GOT3 (cell line): ENCODE measurements around the gene DHX8.
A peak's percentile ranks its signal among the peaks of the same experiment; 100 is the strongest.
"Not testable (repeated sequence)": the region's sequence is repeated elsewhere in the genome, so short reads cannot be mapped to it uniquely, and the experiment has no call there.

ENCODE experiments used
- DNase-seq: peaks from one replicate; lab custom pipeline; 2025; ENCODE audit warnings: mixed read lengths; lab: John Stamatoyannopoulos, UW

DHX8 gene

GRCh38 chr17:43483674-43484551 is at the start of gene DHX8:
Gene DHX8, plus strand, starts transcription at chr17:43483975. Its CDS starts 63 bp downstream, at chr17:43484038.
- peak; percentile 93 for DNase-seq

- DNase-seq, result no peak
These were observed 48.9 kb upstream of the DHX8 start for GRCh38 chr17:43434902-43435319.

GRCh38 chr17:43437756-43438155 is 46.0 kb upstream of the DHX8 start:
- DNase-seq, result no peak

DNA sequence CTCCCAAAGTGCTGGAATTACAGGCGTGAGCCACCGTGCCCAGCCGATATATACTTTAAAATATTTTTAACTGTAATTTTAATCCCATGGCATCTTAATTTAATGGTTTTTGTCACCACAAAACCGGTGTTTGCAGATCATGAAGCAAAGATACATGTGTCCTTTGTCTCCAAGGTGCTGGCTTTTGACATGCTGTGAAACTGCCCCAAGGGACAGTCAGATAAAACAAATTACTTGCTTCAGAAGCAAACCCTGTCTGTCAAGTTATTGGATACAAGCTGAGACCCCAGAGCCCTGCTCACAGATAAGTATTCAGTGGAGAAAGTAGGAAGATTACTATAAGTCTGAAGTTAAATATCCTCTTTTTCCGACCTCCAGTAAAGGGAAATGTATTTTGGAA is 45.1 kb upstream of the DHX8 start:
- DNase-seq, result no peak

GRCh38 chr17:43439041-43439440 is 44.7 kb upstream of the DHX8 start:
- DNase-seq, result no peak

- no peak for DNase-seq
These were observed 41.1 kb upstream of the DHX8 start for GRCh38 chr17:43442711-43443110.

- DNase-seq, result no peak
These were observed 40.4 kb upstream of the DHX8 start for GRCh38 chr17:43443381-43443780.

- no peak for DNase-seq
These were observed 39.4 kb upstream of the DHX8 start for GRCh38 chr17:43444223-43445008.

DNA sequence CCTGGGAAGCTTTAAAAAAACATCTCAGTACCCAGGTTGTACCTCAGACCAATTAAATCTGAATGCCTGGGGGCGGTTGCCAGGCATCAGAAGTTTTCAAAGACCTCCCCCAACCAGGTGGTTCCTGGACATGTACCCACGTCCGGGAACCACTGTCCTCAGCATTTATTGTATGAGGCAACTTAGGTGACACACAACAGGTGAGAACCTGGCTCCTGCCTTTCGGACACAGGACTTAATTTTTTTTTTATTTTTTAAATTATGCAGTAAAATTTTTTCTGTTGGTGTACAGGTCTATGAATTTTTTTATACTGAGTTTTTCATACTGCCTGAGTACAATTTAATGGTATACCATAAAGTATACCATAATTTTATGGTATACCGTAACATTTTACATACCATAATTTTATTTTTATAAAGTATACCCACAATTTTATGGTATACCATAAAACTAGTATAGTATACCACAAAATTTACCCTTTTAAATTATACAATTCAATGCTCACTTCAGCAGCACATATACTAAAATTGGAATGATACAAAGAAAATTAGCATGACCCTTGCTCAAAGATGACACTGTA is 38.7 kb upstream of the DHX8 start:
- DNase-seq, result no peak

DNA sequence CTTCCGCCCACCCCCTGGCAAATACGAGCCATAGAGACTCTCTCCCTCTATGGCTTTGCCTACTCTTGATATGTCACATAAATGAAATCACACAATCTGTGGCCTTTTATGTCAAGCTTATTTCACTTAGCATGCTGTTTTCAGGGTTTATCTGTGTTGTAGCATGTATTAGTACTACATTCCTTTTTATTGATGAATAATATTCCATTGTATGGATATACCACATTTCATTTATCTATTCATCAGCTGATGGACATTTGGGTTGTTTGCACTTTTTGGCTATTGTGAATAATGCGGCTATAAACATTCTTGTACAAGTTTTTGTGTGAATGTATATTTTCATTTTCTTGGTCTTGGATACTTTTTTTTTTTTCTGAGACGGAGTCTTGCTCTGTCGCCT is 37.0 kb upstream of the DHX8 start:
- DNase-seq, result no peak

DNA sequence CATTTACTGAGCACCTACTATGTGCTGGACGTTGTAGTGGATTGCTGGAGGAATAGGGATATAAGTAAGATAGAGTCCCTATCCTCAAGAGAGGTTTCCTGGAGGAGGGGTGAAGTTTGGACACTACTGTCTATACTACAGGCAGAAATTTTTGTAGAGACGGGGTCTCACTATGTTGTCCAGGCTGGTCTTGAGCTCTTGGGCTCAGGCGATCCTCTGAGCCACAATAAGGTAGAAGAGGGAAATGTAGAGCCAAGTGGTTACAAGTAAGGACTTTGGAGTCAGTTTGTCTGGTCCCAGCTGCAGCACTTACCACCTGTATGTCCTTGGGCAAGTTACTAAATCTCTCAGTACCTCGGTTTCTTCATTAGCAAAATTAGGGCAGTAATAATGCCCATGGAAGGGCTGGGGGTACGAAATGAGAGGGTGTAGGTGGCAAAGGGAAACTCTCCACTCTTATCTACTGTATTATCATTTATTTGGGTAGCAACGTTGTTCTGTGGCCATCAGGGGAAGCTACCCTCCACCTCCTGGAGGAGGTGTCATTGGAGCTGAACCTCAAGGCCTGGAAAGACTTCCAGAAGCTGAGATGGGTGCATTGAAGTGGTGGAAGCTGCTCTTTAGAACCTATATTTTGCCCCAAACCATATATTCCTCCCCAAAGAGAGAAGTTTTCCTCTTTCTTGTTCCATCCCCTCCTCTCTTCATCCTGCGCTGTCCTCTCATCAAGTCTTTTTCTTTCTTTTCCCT is 34.9 kb upstream of the DHX8 start:
- DNase-seq, result no peak

- no peak for DNase-seq
These were observed 34.1 kb upstream of the DHX8 start for GRCh38 chr17:43449470-43450248.

- DNase-seq, result not testable (repeated sequence)
These were observed 33.0 kb upstream of the DHX8 start for GRCh38 chr17:43450791-43451190.

- DNase-seq, result not testable (repeated sequence)
These were observed 32.0 kb upstream of the DHX8 start for GRCh38 chr17:43451741-43452140.

DNA sequence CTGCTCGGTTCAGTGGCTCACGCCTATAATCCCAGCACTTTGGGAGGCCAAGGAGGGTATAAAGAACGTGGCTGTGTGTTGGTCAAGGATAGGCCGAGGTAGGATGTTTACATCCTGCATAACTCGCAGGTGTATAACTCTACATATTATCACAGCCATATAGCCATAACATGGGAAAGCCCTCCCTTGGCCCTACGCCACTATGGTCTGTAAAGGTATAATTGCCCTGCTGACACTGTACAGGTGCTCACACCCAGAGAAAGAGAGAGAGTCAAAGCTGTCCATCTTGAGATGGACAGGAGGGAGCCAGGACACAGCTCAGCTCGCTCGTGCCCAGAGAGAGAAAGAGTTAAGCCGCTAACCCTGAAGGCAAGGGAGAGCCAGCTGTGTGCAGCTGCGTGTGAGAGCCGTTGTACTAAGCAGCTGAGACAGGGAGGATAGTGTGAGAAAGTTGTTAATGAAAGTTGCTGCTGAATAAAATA is 30.4 kb upstream of the DHX8 start:
- DNase-seq, result no peak

GRCh38 chr17:43454868-43455267 is 28.9 kb upstream of the DHX8 start:
- no peak for DNase-seq

- no peak for DNase-seq
These were observed 27.7 kb upstream of the DHX8 start for GRCh38 chr17:43456029-43456428.

GRCh38 chr17:43456661-43457361 is 27.0 kb upstream of the DHX8 start:
- DNase-seq, result no peak

DNA sequence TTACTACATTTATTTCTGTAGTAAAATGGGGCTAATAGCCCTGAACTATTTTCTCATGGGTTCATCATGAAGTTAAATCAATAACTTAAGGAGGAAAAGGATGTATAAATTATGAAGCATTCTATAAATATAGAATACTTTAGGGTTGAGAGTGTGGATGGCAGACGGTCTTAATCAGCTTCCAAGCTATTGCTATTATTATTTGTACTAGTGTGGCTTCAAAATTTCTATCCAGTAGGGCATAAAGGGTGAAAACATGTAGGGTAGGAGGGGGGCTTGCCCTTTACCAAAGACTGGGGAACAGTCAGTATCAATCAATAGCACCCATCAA is 26.4 kb upstream of the DHX8 start:
- no peak for DNase-seq

DNA sequence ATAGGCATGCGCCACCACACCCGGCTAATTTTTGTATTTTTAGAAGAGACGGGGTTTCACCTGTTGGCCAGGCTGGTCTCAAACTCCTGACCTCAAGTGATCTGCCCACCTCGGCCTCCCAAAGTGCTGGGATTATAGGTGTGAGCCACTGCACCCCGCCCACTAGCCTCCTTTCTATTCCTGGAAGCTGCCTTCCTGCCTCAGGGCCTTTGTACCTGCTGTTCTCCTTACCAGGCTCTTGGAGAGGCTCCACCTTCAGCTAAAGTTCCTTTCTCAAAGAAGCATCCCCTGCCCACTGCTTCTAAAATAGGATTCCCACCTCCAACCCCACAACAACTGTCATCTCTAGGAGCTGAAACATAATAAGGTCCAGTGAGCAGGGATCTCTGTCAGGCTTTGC is 23.9 kb upstream of the DHX8 start:
- DNase-seq, result not testable (repeated sequence)

- no peak for DNase-seq
These were observed 22.6 kb upstream of the DHX8 start for GRCh38 chr17:43461185-43461584.
